HepG2 (cell line): Measurements from ENCODE around the gene PRR29.

ENCODE experiments used
- BRCA1 ChIP-seq: sonication (generic); formaldehyde crosslinking; IDR thresholded peaks from 2 replicates; pipeline ENCODE4 v1.4.0; 2020; ENCODE audit warnings: missing genetic modification reagents
- GABPA ChIP-seq, 2 experiments: IDR thresholded peaks; 2 replicates each; pipeline ENCODE4 v1.6.1; 2011 to 2016; ENCODE audit warnings: low read depth in 2 of 2, low read length in 1 of 2, missing biosample characterization in 1 of 2, missing genetic modification characterization in 1 of 2
- NFIC ChIP-seq: IDR thresholded peaks from 2 replicates; pipeline ENCODE4 v1.6.1; 2012; ENCODE audit warnings: mild to moderate bottlenecking, low read length, inconsistent platforms
- SMARCC2 ChIP-seq: fragments of 450-650 bp; IDR thresholded peaks from 2 replicates; pipeline ENCODE4 v1.6.1; 2017; ENCODE audit warnings: antibody characterized with exemption, mild to moderate bottlenecking
- ZNF691 ChIP-seq: sonication (generic); formaldehyde crosslinking; IDR thresholded peaks from 2 replicates; pipeline ENCODE4 v1.4.0; 2020; ENCODE audit warnings: missing genetic modification reagents, low read depth, mild to moderate bottlenecking, borderline replicate concordance
- ZNF850 ChIP-seq: sonication (generic); formaldehyde crosslinking; conservative IDR thresholded peaks from 2 replicates; pipeline ENCODE4 v1.9.0; 2021; ENCODE audit warnings: mild to moderate bottlenecking, missing genetic modification reagents

- TF ChIP-seq ZNF850 (CRISPR knock-in tag) (no peak), BRCA1 (CRISPR knock-in tag) (no peak), GABPA (IDR thresholded peaks at IDR 0.05; ENCODE audit: low read depth, low read length) (no peak), GABPA (CRISPR knock-in tag; IDR thresholded peaks at IDR 0.05; ENCODE audit: low read depth) (no peak), ZNF691 (CRISPR knock-in tag) (no peak), SMARCC2 (no peak), NFIC (no peak)
Measured at GRCh38 chr17:63988741-63989621, 9.2 kb upstream of the PRR29 start.
